Activated T-cell treated with anti-CD3 and anti-CD28 coated beads, Interleukin-2, amount 50 U/mL, for 4 hours (primary cell): ENCODE results near the gene LHX2. TPM values are rescaled to one million over a fixed set of nuclear protein-coding genes. Genes with fewer than 3 reads are reported as not detected.
"Not testable (repeated sequence)": the region's sequence is repeated elsewhere in the genome, so short reads cannot be mapped to it uniquely, and the experiment has no call there.

Experiments used
- ATAC-seq, 2 donors: fragments of 200-7000 bp; cut with Tn5 transposase; one replicate each; pipeline ENCODE4 v1.10.0; 2021
- DNase-seq: peaks from one replicate; pipeline ENCODE4 v3.0.0-alpha.2; 2020
- H3K27me3 Mint-ChIP-seq: one replicate; pipeline ENCODE4 v1.8.0; 2021; ENCODE audit warnings: low read depth, mixed read lengths
- H3K36me3 Mint-ChIP-seq: one replicate; pipeline ENCODE4 v1.8.0; 2022; ENCODE audit warnings: mixed read lengths; ENCODE audit not compliant: insufficient read depth
- H3K4me1 Mint-ChIP-seq: one replicate; pipeline ENCODE4 v1.8.0; 2021; ENCODE audit warnings: low read depth, mixed read lengths
- H3K4me3 Mint-ChIP-seq: one replicate; pipeline ENCODE4 v1.8.0; 2021; ENCODE audit warnings: mild to moderate bottlenecking, moderate library complexity, mixed read lengths
- H3K9me3 Mint-ChIP-seq: one replicate; pipeline ENCODE4 v1.8.0; 2021; ENCODE audit warnings: mixed read lengths
- total RNA-seq, 3 donors: library from RNA; stranded (reverse); gene quantifications; one replicate each; pipeline ENCODE4 v1.2.1, GENCODE V29; 2021

The LHX2 gene
- under 1 TPM in 1 of 3 donors, not detected in 2; 0.10 TPM for total RNA-seq

DNA sequence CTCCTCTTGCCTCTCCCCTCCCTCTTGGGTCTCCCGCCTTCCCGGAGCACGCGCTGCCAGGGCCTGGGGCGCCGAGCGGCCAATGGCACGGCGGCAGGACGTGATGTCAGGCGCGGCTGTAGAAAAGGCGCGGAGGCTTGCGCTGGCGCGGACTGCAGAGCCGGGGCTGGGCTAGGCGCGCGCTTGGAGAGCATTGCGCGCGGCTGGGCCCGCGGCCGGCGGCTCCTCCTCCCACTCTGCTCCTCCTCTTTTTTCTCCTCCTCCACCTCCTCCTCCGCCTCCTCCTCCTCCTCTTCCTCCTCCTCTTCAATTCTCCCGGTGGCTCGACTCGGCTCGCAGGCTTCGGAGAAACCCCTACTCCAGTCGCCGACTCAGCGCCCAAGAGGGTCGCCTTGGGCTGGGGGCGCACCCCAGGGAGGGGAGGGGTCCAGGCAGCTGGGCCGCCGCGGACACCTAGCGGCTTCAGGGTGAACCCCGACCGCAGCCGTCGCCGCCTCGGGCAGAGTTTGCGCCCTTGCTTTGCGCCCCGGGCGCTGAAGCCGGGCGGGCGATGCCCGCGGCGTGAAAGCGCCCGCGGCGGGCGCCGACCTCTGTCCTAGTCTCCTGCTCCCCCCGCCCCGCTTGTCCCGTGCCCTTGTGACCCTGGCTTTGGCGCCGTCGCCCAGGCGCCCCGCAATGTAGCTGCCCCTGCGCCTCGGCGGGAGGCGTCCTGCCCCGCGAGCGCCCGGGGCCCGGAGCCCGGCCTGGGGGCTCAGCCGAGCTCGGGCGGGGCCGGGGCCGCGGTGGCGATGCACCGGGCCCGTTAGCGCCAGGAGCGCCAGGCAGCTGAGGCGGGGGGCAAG is at the start of gene LHX2:
TSS of gene LHX2 (plus strand) at position 309 of the 842 bp plus-strand sequence. CDS start 581 bp downstream, outside the sequence.
- Mint-ChIP-seq H3K4me3 (no peak within 1 kb of the TSS), H3K27me3 (peaks cover 72% of the 10 kb centered on the region), H3K4me1 (peaks cover 31% of the 10 kb centered on the region), H3K36me3 (no peaks in the 10 kb centered on the region), H3K9me3 (no peaks in the 10 kb centered on the region)
- DNase-seq (no peak), ATAC-seq (peak; percentile 60 to 72)

- H3K36me3 Mint-ChIP-seq: no peaks in the 10 kb centered on the region
- no peak for ATAC-seq
- no peak for DNase-seq
- no peak overlapping the region for H3K4me3 Mint-ChIP-seq
- no peaks in the 10 kb centered on the region for H3K9me3 Mint-ChIP-seq
- H3K27me3 Mint-ChIP-seq: peaks cover 46% of the 10 kb centered on the region
- peaks cover 4% of the 10 kb centered on the region for H3K4me1 Mint-ChIP-seq
Measured at GRCh38 chr9:123964761-123965160, 46.8 kb upstream of the LHX2 start.

GRCh38 chr9:123965801-123966686 is 45.5 kb upstream of the LHX2 start:
- Mint-ChIP-seq H3K4me3 (no peak overlapping the region), H3K36me3 (no peaks in the 10 kb centered on the region), H3K9me3 (no peaks in the 10 kb centered on the region), H3K4me1 (peaks cover 4% of the 10 kb centered on the region), H3K27me3 (peaks cover 43% of the 10 kb centered on the region)
- DNase-seq: no peak
- ATAC-seq: no peak

DNA sequence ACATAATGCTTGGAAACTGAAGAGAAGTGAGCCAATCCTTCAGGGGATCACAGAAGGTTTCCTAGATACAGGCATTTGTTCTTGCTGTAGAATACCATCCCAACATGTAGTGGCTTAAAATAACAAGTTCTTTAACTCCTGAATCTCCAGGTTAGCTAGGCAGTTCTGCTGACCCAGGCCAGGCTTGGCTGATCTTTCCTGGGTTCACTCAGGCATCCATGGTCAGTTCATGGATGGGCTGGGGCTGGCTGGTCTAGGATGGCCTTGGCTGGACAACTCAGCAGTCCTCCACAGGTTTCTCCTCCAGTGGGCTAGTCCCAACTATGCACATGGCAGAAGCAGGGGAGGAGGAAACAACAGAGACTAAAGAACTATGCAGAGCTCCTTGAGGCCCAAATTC is 44.2 kb upstream of the LHX2 start:
- Mint-ChIP-seq H3K4me1 (peaks cover 4% of the 10 kb centered on the region), H3K27me3 (peaks cover 35% of the 10 kb centered on the region), H3K36me3 (no peaks in the 10 kb centered on the region), H3K9me3 (no peaks in the 10 kb centered on the region), H3K4me3 (no peak overlapping the region)
- ATAC-seq (no peak), DNase-seq (no peak)

DNA sequence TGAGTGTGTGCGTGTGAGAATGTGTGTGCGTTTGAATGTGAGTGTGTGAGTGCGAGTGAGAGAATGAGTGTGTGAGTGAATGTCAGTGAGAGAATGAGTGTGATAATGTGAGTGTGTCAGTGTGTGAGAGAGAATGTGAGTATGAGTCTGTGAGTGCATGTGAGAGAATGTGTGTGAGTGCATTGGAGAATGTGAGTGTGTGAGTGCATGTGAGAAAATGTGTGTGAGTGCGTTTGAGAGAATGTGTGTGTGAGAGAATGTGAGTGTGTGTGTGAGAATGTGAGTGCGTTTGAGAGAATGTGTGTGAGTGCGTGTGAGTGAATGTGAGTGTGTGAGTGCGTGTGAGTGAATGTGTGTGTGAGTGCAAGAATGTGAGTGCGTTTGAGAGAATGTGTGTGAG is 39.0 kb upstream of the LHX2 start:
- peaks cover 18% of the 10 kb centered on the region for H3K27me3 Mint-ChIP-seq
- no peak for DNase-seq
- no peak overlapping the region for H3K4me3 Mint-ChIP-seq
- no peaks in the 10 kb centered on the region for H3K36me3 Mint-ChIP-seq
- no peaks in the 10 kb centered on the region for H3K4me1 Mint-ChIP-seq
- ATAC-seq: no peak
- no peaks in the 10 kb centered on the region for H3K9me3 Mint-ChIP-seq

- H3K9me3 Mint-ChIP-seq: no peaks in the 10 kb centered on the region
- peaks cover 14% of the 10 kb centered on the region for H3K27me3 Mint-ChIP-seq
- H3K4me3 Mint-ChIP-seq: no peak overlapping the region
- no peak for DNase-seq
- no peaks in the 10 kb centered on the region for H3K4me1 Mint-ChIP-seq
- no peaks in the 10 kb centered on the region for H3K36me3 Mint-ChIP-seq
- ATAC-seq: no peak
Measured at GRCh38 chr9:123973590-123974223, 37.9 kb upstream of the LHX2 start.

DNA sequence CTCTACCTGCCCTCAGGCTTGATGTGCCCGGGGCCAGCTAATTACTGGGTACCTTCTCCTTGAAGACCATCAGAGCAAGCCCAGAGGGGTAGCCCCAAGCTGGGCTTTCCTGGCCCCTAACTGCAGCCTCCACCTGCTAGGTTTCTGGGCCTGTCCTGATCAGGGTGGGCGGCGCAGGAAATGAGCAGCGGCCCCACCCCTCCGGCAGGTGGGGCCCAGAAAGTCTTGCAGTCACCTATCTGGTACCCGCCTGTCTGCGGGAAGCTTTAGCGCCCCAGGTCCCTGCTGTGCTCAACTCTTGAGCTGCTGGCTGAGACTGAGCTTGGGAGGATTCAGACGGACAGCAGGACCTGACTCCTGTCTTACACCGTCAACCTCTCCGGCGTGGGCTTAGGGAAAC is 37.1 kb upstream of the LHX2 start:
- Mint-ChIP-seq H3K27me3 (peaks cover 19% of the 10 kb centered on the region), H3K4me3 (no peak overlapping the region), H3K9me3 (no peaks in the 10 kb centered on the region), H3K4me1 (no peaks in the 10 kb centered on the region), H3K36me3 (no peaks in the 10 kb centered on the region)
- no peak for ATAC-seq
- no peak for DNase-seq

DNA sequence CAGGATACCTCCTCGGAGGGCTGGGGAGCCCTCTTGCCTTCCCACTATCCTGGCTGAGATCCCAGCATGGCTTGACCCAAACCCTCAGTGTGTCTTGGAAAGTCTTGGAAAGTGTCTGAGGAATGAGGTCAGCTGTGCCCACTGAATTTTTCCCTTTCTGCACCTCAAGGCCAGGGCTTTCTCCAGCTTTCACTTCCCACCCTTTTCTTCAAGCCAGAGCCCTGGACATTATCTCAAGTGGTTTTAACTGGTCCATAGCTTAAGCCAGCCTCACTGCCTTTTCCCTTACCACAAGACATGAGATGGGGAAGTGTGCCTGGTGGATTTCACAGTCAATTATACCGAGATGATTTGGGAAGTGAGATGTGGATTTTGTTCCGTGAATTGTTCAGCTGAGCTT is 35.7 kb upstream of the LHX2 start:
- Mint-ChIP-seq H3K27me3 (peaks cover 26% of the 10 kb centered on the region), H3K36me3 (no peaks in the 10 kb centered on the region), H3K9me3 (no peaks in the 10 kb centered on the region), H3K4me3 (no peak overlapping the region), H3K4me1 (no peaks in the 10 kb centered on the region)
- DNase-seq (no peak), ATAC-seq (no peak)

DNA sequence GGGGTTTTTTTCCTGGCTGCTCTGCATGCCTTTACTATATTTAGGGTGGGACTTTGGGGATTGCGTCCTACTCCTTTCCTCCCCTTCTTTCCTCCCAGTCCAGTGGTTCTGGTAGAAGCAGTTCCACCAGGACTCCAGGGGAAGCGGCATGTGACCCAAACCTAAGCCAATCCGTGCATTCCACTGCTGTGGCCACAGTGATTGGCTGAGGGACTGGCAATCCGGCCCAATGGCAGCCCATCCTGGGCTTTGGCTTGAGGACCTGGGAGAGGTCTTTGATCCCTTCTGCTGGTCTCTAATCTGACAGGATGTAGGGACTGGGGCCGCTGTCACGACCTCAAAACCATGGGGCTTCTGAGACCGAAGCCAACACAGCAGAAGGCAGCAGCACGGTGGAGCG is 35.0 kb upstream of the LHX2 start:
- not testable (repeated sequence) for H3K36me3 Mint-ChIP-seq, H3K4me1 Mint-ChIP-seq

DNA sequence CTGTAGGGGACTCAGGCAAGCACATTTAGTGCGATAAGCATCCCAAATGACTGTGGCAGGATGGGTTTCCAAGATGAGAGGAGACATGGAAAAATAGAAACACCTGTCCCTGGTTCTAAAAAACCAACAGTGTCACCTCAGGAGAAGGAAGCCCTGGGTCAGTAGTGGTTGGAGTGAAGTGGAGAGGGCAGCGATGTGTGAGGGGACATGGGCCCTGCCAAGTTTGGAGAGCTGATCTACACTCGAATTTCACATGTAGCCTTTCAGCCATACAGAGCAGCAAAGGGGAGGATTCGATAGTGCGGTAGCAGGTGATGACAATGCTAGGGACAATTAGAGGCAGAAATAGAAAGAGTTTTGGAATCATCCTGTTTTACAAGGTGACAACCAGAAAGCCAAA is 32.6 kb upstream of the LHX2 start:
- no peak for ATAC-seq
- Mint-ChIP-seq H3K27me3 (peaks cover 32% of the 10 kb centered on the region), H3K4me3 (no peak overlapping the region), H3K36me3 (no peaks in the 10 kb centered on the region), H3K9me3 (no peaks in the 10 kb centered on the region), H3K4me1 (no peaks in the 10 kb centered on the region)
- no peak for DNase-seq

More for the DNA sequence above, 35.0 kb upstream of the LHX2 start:
- not testable (repeated sequence) for H3K9me3 Mint-ChIP-seq, H3K4me3 Mint-ChIP-seq, DNase-seq, ATAC-seq
- H3K27me3 Mint-ChIP-seq: peaks cover 32% of the 10 kb centered on the region

- H3K9me3 Mint-ChIP-seq: no peaks in the 10 kb centered on the region
- H3K27me3 Mint-ChIP-seq: peaks cover 34% of the 10 kb centered on the region
- DNase-seq (no peak), ATAC-seq (no peak)
- no peaks in the 10 kb centered on the region for H3K36me3 Mint-ChIP-seq
- H3K4me1 Mint-ChIP-seq: no peaks in the 10 kb centered on the region
- H3K4me3 Mint-ChIP-seq: no peak overlapping the region
Measured at GRCh38 chr9:123982535-123982934, 29.0 kb upstream of the LHX2 start.

- no peaks in the 10 kb centered on the region for H3K4me1 Mint-ChIP-seq
- no peaks in the 10 kb centered on the region for H3K9me3 Mint-ChIP-seq
- DNase-seq: no peak
- H3K36me3 Mint-ChIP-seq: no peaks in the 10 kb centered on the region
- H3K4me3 Mint-ChIP-seq: no peak overlapping the region
- no peak for ATAC-seq
- H3K27me3 Mint-ChIP-seq: peaks cover 36% of the 10 kb centered on the region
Measured at GRCh38 chr9:123983047-123983446, 28.5 kb upstream of the LHX2 start.

DNA sequence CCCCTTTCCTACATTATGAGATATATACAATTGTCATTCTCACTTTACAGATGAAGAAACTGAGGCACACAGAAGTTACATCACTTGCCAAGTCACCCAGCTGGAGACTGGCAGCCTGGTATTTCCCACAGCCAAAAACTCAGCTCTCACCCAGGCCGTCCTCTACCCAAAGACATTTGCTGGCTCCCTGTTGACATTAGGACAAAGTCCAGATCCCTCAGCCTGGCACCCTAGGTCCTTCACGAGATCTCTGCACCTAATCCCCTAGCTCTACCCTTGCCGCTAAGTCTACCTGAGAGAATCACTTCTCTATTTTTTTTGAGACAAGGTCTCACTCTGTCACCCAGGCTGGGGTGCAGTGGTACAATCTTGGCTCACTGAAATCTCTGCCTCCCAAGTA is 26.8 kb upstream of the LHX2 start:
- H3K9me3 Mint-ChIP-seq: no peaks in the 10 kb centered on the region
- no peaks in the 10 kb centered on the region for H3K36me3 Mint-ChIP-seq
- ATAC-seq: no peak
- H3K4me3 Mint-ChIP-seq: no peak overlapping the region
- no peaks in the 10 kb centered on the region for H3K4me1 Mint-ChIP-seq
- DNase-seq: no peak
- H3K27me3 Mint-ChIP-seq: peaks cover 34% of the 10 kb centered on the region

DNA sequence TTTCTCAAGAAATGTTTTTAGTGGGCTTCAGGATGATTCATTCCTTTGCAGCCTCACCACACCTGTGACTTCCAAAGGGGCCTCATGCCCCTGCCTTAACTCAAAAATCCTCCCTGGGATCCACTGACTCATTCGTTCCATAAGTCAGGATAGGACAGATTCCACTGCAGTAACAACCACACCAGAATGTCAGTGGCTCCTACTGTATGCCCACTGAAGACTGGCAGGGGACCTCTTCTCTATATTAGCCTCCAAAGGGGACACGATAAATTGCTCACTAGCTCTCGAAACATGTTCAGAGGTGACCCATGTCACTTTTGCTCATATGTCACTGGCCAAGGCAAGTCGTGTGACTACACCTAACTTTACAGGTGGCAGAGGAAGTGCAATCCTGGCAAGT is 25.7 kb upstream of the LHX2 start:
- no peaks in the 10 kb centered on the region for H3K9me3 Mint-ChIP-seq
- H3K4me3 Mint-ChIP-seq: no peak overlapping the region
- H3K4me1 Mint-ChIP-seq: no peaks in the 10 kb centered on the region
- ATAC-seq (no peak), DNase-seq (no peak)
- H3K27me3 Mint-ChIP-seq: peaks cover 32% of the 10 kb centered on the region
- no peaks in the 10 kb centered on the region for H3K36me3 Mint-ChIP-seq
